Uterus (tissue), 4 donors: ENCODE data around the gene PTPRD. TPM values are rescaled to one million over a fixed set of nuclear protein-coding genes. Genes with fewer than 3 reads are reported as not detected.

ENCODE experiments used
- DNase-seq, 2 donors: peaks; one replicate each; pipeline ENCODE4 v3.0.0-alpha.2; 2019 to 2020
- H3K27ac ChIP-seq, 2 donors: fragments of 200-600 bp; sonication (generic); 1 replicate in 1 of 2; 2 replicates in 1 of 2; pipeline ENCODE4 v1.5.1; 2016 to 2018
- H3K27me3 ChIP-seq, 2 donors: fragments of 200-600 bp; sonication (generic); one replicate each; pipeline ENCODE4 v1.5.1; 2018 to 2019; ENCODE audit warnings: control low read depth in 1 of 2
- H3K36me3 ChIP-seq, 2 donors: fragments of 200-600 bp; sonication (generic); one replicate each; pipeline ENCODE4 v1.5.1; 2019; ENCODE audit warnings: control low read depth in 1 of 2
- H3K4me1 ChIP-seq, 2 donors: fragments of 200-600 bp; sonication (generic); one replicate each; pipeline ENCODE4 v1.5.1; 2018 to 2019; ENCODE audit warnings: control low read depth in 1 of 2
- H3K4me3 ChIP-seq, 2 donors: fragments of 200-600 bp; sonication (generic); 1 replicate in 1 of 2; 2 replicates in 1 of 2; pipeline ENCODE4 v1.5.1; 2018 to 2019; ENCODE audit warnings: mild to moderate bottlenecking in 1 of 2
- H3K9me3 ChIP-seq, 2 donors: fragments of 200-600 bp; sonication (generic); one replicate each; pipeline ENCODE4 v1.5.1; 2019; ENCODE audit warnings: control low read depth in 1 of 2
- CTCF ChIP-seq, 4 experiments: fragments of 200-600 bp in 2 of 4; fragments of 450-650 bp in 2 of 4; sonication (generic) in 2 of 4; IDR thresholded peaks; one replicate each; pipeline ENCODE4 v1.5.1; 2016 to 2019; ENCODE audit warnings: antibody characterized with exemption in 4 of 4, mild to moderate bottlenecking in 2 of 4, moderate library complexity in 1 of 4
- POLR2A ChIP-seq, 2 donors: fragments of 450-650 bp; IDR thresholded peaks; one replicate each; pipeline ENCODE4 v1.6.1; 2016; ENCODE audit warnings: antibody characterized with exemption in 2 of 2, mild to moderate bottlenecking in 1 of 2, moderate library complexity in 1 of 2
- intact Hi-C: fragments of 100-400 bp; cut with DNase I; formaldehyde crosslinking; loops from one replicate; pipeline ENCODE4 v1.15.1; 2023; ENCODE audit warnings: low total_unique reads
- total RNA-seq, 4 donors: library from RNA; depleted of rRNA in 3 of 4; stranded (reverse); fragments of >200 nt in 3 of 4; gene quantifications; one replicate each; pipeline versions ENCODE4 v1.1.0 to v1.2.4, GENCODE V29; 2014 to 2023
- donor health status: DM: yes; HTN: yes; CAD: no.

PTPRD gene
- total RNA-seq, 4 donors from 2014 or later, result 1.2 to 136 (median 26.4) TPM

GRCh38 chr9:8338767-8339510, 2273.9 kb downstream of the PTPRD start:
- Histone ChIP-seq H3K27me3 (no peaks in the 10 kb centered on the region), H3K4me3 (no peak overlapping the region), H3K9me3 (no peaks in the 10 kb centered on the region), H3K27ac (no peak overlapping the region), H3K4me1 (no peaks in the 10 kb centered on the region), H3K36me3 (no peaks in the 10 kb centered on the region)
- intact Hi-C loops, result no loop called here
- no peak for DNase-seq
- TF ChIP-seq CTCF (IDR thresholded peaks at IDR 0.05) (no peak), POLR2A (IDR thresholded peaks at IDR 0.05) (no peak)

GRCh38 chr9:8337834-8338766, 2274.7 kb downstream of the PTPRD start:
- no peak for DNase-seq
- Histone ChIP-seq H3K4me3 (no peak overlapping the region), H3K27me3 (no peaks in the 10 kb centered on the region), H3K4me1 (no peaks in the 10 kb centered on the region), H3K36me3 (no peaks in the 10 kb centered on the region), H3K9me3 (no peaks in the 10 kb centered on the region), H3K27ac (no peak overlapping the region)
- intact Hi-C loops, result no loop called here
- TF ChIP-seq CTCF (IDR thresholded peaks at IDR 0.05) (no peak), POLR2A (IDR thresholded peaks at IDR 0.05) (no peak)

GRCh38 chr9:8332871-8333270, 2279.9 kb downstream of the PTPRD start:
- Histone ChIP-seq H3K9me3 (no peaks in the 10 kb centered on the region), H3K27me3 (no peaks in the 10 kb centered on the region), H3K4me1 (no peaks in the 10 kb centered on the region), H3K4me3 (no peak overlapping the region), H3K27ac (no peak overlapping the region), H3K36me3 (no peaks in the 10 kb centered on the region)
- intact Hi-C loops, result no loop called here
- no peak for DNase-seq
- no peak for TF ChIP-seq CTCF (IDR thresholded peaks at IDR 0.05)
- TF ChIP-seq POLR2A (IDR thresholded peaks at IDR 0.05), result no peak

- no peaks in the 10 kb centered on the region for H3K27me3 ChIP-seq
- H3K4me1 ChIP-seq, result no peaks in the 10 kb centered on the region
- intact Hi-C loops, result no loop called here
- no peaks in the 10 kb centered on the region for H3K9me3 ChIP-seq
- DNase-seq, result no peak
- no peak overlapping the region for H3K27ac ChIP-seq
- no peaks in the 10 kb centered on the region for H3K36me3 ChIP-seq
- H3K4me3 ChIP-seq, result no peak overlapping the region
- TF ChIP-seq POLR2A (IDR thresholded peaks at IDR 0.05), result no peak
- TF ChIP-seq CTCF (IDR thresholded peaks at IDR 0.05), result no peak
These were observed 2280.5 kb downstream of the PTPRD start for GRCh38 chr9:8332331-8332650.
